ENCODE data around the gene C4orf46.

The C4orf46 gene

DNA sequence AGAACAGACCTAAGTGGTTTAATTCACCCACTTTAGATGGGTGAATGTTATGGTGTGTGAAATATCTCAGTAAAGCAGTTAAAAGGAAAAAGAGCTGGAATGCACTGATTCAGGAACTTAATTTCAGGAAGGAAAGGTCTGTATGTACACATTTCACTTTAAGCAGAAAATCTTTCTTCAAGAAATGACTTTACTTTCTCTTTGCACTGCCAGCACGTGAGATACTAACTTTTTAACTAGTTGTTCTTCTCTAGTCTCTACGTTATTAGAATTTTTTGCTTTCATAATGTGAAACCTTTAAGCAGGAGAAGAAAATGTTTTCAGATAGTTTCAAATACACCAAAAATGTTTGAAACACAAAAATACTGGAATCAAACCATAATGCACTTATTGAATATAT, 18.8 kb downstream of the C4orf46 start:
- no peak for DNase-seq (ENCODE audit: low read depth)

DNA sequence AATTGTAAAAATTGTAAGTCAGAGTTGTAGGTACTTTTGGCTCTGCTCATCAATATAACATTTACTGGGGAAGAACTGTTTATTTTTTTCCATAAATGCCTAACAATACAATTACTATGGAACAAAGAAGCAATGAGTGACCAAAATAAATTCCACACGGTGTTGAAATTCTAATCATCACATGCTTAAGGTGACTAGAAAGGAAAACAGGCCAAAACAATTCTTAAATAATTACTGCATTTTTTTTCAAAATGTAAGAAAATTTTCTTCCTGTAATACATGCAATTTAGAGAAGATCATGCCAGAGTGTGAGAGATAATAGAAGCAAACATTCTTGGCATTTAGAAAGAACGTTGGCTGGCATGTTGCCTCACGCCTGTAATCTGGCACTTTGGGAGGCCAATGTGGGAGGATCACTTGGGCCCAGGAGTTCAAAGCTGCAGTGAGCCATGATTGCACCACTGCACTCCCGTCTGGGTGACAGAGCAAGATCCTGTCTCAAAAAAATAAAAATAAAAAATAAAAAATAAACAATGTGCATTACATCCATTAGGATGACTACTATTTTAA, 22.5 kb downstream of the C4orf46 start:
- no peak for DNase-seq (ENCODE audit: low read depth)

DNA sequence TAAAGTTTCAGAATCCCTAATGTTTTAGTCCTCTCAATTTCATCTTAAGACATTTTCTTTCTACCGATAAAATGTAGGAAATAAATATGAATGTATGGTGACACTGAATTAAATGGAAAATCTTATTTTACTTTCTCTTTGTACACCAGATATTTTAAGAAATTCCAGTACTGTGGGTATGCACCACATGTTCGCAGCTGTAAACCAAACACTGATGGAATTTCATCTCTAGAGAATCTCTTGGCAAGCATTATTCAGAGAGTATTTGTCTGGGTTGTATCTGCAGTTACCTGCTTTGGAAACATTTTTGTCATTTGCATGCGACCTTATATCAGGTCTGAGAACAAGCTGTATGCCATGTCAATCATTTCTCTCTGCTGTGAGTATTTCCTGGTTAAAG, 26.9 kb downstream of the C4orf46 start:
- no peak for DNase-seq (ENCODE audit: low read depth)

DNA sequence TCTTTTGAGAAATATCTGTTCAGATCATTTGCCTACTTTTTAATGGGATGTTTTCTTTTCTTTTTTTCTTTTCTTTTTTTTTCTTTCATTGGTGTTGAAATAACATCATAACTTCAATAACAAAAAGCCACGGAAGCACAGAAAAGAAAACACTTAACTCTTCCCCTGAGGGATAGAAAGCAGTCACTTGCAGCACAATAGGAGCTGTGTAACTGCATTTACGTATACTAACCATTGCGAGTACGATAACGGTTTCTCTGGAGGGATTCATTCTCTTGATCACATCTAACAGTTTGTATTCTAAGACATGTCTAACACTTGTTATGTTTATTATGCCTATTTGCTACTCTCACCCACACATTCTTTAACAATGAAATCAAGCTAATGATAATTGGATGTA, 27.3 kb downstream of the C4orf46 start:
- DNase-seq (ENCODE audit: low read depth), result no peak

DNA sequence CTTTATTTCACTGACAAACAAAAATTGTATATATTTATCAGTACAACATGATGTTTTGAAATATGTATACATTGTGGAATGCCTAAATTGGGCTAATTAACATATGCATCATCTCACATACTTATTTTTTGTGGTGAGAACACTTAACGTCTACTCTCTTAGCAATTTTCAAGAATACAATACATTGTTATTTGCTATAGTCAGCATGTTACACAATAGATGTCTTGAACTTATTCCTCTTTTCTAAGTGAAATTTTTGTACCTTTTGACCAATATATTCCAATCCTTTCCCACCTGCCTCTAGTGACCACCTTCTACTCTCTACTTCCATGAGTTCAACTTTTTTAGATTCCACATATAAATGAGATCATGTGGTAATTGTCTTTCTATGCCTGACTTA, 35.1 kb downstream of the C4orf46 start:
- no peak for DNase-seq (ENCODE audit: low read depth)

DNA sequence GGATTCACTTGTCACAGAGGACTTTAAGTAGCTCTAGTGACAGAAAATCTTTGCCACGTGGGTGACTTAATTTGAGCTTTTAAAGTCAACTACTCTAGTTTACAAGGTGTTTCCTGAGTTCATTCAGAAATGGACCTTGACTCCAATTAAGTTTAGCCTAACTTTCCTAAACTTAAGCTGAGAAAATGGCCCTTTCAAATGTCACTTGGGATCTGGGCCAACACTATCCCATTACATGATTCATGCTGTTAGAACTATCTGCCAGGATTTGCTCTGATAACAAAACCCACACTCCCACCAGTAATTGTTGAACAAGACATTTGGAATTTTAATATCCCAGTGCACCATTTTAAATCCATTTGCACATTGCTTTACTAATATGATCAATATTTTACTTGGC, 40.8 kb downstream of the C4orf46 start:
- DNase-seq (ENCODE audit: low read depth), result no peak

DNA sequence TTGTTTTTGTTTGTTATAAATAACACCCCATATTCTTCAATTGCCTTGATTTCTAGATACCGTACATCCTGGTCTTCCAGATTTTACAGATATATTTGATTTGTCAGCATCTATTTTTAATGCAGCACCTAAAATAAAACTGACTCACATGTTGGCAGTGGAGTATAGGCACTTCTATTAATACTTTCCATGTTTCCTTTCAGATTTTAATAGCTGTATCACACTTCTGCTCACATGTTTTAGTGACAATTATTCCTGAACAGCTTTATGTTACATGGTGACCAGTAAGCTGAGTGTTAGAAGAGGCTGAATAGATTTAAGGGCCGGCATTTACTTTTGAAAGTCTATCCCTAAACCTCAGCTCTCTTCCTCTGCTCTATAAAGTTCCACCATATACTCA, 46.1 kb downstream of the C4orf46 start:
- DNase-seq (ENCODE audit: low read depth), result no peak

DNA sequence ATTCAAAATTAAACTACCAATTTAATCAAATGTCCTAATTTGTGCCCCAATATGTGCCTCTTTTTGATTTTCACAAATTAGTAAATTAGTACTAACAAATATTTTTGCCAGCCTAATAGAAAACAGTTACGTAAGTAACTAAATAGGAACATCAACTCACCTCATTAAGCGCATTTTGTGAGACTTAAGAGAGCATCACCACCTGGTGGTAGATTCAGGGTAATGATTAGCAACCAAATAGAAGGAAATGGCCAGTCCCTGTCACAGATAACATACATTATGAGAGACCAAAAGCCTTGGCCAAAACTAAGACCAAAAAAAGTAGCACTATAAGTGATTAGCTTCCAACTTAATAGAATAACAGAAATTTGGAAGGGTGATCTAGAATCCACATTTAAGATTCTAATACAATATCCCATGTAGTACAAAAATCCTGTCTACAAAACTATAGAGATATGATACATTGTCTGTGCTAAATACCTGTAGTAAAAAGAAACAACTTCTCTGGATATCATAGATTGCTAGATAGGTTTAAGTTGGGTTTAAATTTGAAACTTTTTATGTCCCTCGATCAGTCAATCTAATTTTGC, 46.7 kb downstream of the C4orf46 start:
- no peak for DNase-seq (ENCODE audit: low read depth)

DNA sequence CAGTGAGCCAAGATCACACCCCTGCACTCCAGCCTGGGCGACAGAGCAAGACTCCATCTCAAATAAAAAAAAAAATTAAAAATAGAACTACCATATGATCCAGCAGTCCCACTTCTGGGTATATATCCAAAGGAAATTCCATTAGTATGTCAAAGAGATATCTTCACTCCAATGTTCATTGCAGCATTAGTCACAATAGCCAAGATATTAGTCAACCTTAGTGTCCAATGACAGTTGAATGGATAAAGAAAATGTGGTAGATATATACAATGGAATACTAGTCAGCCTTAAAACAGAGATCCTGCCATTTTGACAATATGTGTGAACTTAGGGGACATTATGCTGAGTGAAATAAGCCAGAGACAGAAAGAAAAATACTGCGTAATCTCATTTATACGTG, 49.4 kb downstream of the C4orf46 start:
- DNase-seq (ENCODE audit: low read depth), result no peak

DNA sequence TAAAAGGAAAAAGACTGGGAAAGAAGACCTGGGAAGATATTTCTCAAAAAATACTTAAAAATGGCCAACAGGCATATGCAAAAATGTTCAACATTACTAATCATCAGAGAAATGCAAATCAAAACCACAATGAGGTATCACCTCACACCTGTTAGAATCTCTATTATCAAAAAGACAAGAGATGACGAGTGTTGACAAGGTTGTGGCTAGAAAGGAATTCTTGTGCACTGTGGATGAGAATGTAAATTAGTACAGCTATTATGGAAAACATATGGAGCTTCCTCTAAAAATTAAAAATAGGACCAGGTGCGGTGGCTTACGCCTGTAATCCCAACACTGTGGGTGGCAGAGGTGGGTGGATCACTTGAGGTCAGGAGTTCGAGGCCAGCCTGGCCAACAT, 50.0 kb downstream of the C4orf46 start:
- no peak for DNase-seq (ENCODE audit: low read depth)

DNA sequence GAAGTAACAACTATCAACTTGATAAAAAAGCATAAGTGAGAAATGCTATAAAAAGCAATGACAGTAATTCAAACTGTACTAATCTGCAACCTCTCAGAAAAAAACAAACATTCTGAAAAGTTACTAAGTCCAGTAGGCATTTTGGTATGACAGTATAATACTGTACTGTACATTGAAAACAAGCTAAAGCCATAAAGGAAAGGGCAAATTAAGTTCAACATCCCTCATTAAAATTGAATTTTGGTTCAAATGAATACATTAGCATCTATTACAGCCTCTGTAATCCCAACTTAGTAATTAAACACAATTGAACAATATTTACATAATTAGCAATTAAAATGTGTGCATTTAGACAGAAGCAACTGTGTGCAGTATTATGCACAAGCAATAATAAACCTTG, 53.7 kb downstream of the C4orf46 start:
- DNase-seq (ENCODE audit: low read depth), result no peak
